Epithelial cell of proximal tubule (primary cell): ENCODE measurements around the gene JPH3. TPM values are rescaled to one million over a fixed set of nuclear protein-coding genes. Genes with fewer than 3 reads are reported as not detected.

Source experiments
- DNase-seq: peaks from one replicate; pipeline ENCODE4 v3.0.0-alpha.2; 2011; ENCODE audit warnings: low read depth
- H3K4me3 ChIP-seq: 2 replicates; pipeline ENCODE4 v1.5.1; 2011; ENCODE audit warnings: low read depth, mild to moderate bottlenecking, low read length
- CTCF ChIP-seq: conservative IDR thresholded peaks from 2 replicates; pipeline ENCODE4 v1.5.1; 2012; ENCODE audit warnings: low read depth, mild to moderate bottlenecking, low read length
- total RNA-seq: library from RNA; depleted of rRNA; stranded (reverse); fragments of >200 nt; gene quantifications from 2 replicates; pipeline ENCODE4 v1.2.3, GENCODE V29; 2015

Gene JPH3
- total RNA-seq, 1 donor from 2014 or later = 0.40 TPM

- DNase-seq = no peak
- H3K4me3 ChIP-seq = no peak overlapping the region
- no peak for TF ChIP-seq CTCF
Observed at GRCh38 chr16:87689956-87690465, 87.7 kb downstream of the JPH3 start.

DNA sequence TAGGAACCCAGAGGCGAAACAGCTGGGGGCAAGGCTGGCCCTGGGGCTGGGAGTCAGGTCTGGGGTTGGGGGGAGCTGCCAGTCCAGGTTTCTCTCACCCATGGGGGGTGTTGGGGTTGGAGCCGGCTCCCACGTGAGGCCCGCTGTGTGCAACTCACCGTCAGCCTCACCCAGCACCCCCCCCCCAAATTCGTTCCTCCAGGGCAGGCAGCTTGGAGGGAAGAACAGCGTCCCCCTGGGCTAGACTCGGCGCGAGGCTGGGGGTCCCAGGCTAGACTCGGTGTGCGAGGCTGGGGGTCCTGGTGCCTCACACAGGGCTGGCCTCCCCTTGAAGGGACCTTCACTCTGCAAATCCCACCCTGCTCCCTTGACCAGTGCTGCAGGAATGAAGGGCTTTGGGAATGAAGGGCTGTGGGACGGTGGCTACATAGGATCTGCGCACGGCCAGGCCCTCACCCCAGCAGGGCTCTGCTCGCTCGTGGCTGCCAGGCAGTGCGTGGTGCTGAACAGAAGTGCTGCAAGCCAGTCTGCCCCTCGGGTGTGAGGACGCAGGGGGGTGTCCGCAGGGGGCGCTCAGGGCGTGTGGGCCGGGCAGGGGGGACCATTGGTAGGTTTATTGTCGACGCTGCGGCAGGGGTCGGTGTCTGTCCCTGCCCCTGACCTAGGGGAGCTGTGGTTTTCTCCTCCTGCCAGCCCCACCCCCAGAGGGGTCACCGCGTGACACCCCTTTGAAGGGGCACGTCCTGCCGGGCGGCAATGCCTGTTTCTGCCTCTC is 88.8 kb downstream of the JPH3 start:
- DNase-seq = no peak
- TF ChIP-seq CTCF = no peak
- no peak overlapping the region for H3K4me3 ChIP-seq

DNA sequence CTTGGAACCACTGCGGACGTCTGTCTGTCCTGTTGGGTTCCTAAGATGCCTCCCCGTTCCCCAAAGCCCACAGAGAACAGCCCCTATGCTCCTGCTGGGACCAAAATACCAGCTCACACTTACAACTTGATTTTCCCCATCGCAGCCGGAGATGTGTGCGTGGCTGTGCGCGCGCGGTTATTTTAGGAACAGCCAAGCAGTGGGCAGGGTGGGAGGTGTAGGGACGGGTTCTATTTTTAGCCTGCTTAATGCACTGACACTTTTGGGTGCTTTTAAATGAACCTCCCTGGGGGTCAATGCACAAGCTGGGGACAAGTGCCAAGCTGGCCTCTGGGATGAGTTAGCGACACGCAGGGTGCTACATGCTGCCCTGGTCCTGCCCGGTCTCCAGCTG is 89.4 kb downstream of the JPH3 start:
- no peak for TF ChIP-seq CTCF
- no peak for DNase-seq
- H3K4me3 ChIP-seq = no peak overlapping the region

DNA sequence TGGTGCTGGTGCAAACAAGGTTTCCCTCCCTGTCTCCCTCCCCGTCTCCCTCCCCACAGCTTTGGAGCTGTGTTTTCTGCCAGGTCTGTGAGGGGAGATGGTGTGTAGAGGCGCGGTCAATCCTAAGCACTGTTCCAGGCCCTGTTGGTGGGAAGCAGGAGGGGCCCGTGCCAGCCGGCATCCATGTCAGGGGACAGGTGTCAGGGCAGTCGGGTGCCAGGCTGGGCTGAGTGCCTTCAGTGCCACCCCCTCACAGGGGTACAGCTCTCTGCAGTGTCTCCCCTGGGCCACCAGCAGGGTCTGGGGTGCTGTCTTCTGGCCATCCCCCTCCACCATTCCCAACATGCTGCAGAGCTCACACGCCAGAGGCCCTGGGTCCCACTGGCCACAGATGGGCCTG is 89.9 kb downstream of the JPH3 start:
- no peak overlapping the region for H3K4me3 ChIP-seq
- TF ChIP-seq CTCF = no peak

DNA sequence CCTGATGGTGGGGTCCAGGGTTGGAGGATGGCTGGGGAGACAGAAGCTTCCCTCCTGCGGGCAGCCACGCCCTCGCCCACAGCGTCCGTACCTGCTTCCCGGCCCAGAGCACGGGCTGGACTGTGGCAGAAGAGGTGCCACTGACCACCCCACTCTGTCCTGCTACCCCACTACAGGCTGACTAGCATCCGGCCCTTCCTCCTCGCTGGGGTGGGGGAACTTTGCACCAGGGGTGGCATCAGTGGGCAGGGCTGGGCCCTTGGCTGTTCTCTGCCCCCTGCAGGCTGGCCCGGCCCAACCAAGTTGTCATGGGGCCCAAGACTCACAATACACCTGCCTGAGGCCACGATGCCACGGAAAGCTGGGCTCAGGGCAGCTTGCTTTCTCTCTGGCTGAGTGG is 90.4 kb downstream of the JPH3 start:
- no peak for DNase-seq
- no peak for TF ChIP-seq CTCF

More for the DNA sequence above, 89.9 kb downstream of the JPH3 start:
- no peak for DNase-seq

GRCh38 chr16:87693827-87694226 is 91.5 kb downstream of the JPH3 start:
- no peak for DNase-seq
- TF ChIP-seq CTCF = no peak
- H3K4me3 ChIP-seq = no peak overlapping the region

More for the DNA sequence above, 90.4 kb downstream of the JPH3 start:
- H3K4me3 ChIP-seq = no peak overlapping the region
